Measurements from ENCODE around the gene ELAC2.

DNA sequence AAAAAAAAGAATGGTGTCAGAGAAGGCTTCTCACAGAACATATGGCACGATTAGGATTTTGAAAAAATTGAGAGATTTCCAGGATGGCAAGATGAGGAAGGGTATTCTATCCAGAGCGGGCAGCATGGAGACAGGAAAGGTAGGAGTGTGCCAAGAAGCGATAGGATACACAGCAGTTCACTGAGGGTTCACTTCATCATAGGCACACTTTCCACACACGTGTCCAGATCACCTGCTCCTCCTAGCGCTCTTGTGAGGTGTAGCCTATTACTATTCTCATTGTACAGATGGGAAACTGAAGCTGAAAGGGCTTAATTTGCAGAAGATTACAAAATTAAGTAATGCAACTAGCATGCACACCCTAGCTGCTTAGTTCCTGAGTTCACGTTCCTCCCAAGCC is 6.2 kb upstream of the ELAC2 start:
- TF ChIP-seq CTCF (conservative IDR thresholded peaks at IDR 0.05; ENCODE audit: low read depth, low read length) = no peak
- TF ChIP-seq EZH2 (IDR thresholded peaks at IDR 0.05; ENCODE audit: borderline replicate concordance, low read depth, low read length, poor library complexity, severe bottlenecking) = no peak

Measured in A673 (cell line).